Stimulated activated CD4-positive, alpha-beta T cell treated with anti-CD3 and anti-CD28 coated beads, Interleukin-4, amount 100 ng/mL, for 24 hours (primary cell): Measurements from ENCODE around the gene TOX2.

Experiments used
- DNase-seq: peaks from one replicate; pipeline ENCODE4 v3.0.0-alpha.2; 2020

Gene TOX2

DNA sequence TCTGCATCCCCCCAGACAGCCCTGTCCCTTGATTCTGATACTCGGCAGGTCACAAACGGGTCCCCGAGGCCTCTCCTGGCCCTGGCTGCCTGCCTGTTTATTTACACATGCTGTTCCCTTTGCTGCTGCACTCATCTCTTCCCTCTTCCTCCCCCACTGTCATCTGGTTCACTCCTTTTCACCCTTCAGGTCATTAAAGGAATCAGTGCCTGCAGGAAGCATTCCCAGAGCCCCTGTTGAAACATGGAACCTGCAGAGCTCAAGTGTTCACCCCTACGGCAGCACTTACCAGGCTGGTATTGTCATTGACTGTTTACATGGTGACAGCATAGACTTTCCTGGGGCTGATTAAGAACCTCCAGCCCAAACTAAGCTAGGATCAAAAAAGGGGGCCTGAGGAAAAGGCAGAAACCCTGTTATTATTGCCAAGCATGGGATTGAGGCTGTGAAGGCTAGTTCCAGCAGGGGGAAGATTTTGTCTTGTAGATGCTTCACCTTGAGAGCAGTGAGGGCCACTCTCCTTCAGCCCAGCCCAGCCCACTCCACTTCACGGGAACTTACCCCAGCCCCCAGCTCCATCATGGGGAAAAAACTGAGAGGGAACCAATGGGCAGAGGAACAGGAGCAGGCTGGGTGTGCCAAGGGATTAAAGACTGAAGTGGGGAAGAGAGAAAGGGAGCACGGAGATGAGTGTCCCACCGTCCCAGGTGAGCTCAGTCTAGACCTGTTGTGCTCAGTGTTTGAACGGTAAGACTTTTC lies 199.1 kb downstream of the TOX2 start:
- no peak for DNase-seq

DNA sequence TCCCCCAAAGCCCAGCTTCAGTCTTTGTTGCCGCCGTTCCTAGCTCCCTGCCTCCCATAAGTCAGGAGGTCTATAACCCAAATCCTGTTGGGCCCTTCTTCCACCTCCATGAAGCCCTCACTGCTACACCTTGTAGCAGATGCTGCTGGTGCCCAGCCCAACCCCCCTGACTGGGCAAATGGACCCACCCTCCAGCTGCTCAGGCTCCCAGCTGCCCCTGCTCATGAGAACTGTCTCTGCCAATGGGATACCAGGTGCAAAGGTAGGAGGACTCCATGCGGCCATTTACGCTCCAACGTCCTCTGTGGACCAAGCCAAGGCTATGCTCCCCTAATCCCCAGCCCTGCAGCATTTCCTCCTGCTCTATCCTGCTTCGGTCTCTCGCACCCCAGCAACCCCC lies 200.5 kb downstream of the TOX2 start:
- no peak for DNase-seq

DNA sequence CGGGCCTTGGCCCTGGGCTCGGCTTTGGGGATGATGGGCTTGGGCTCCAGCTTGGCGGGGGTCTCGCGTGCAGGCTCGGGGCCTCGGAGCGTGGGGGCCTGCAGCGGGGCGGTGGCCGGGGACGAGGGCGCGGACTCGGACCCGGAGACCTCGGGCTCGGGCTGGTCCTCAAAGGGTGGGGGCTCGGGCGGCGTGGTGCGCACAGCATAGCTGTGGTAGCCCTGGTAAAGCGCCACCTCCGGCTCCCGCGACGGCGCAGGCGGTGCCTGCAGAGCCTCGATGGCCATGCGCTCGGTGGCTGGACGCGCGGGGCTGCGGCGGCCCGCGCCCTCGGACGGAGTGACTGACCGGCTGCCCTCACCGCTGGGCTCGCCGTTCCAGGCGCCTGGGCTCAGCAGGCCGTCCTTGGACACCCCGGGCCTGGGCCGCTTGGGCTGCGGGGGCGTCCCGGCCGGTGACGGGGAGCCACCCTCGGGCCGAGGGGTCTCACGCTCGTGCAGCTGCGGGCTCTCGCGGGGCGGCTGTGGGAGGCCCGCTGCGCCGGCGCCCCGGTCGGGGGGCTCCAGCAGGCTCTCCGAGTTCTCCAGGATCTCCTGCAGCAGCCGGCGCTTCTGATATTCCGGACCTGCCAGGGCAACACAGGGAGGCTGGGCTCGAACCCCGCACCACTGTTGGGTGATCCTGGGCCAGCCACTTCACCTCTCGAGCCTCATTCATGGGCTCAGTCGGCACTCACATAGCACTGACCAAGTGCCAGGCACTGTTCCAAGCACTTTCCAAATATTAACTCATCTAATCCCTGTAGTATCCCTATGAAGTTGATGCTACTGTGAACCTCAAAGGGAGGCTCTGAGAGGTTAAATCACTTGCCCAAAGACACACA lies 201.4 kb downstream of the TOX2 start:
- no peak for DNase-seq

DNA sequence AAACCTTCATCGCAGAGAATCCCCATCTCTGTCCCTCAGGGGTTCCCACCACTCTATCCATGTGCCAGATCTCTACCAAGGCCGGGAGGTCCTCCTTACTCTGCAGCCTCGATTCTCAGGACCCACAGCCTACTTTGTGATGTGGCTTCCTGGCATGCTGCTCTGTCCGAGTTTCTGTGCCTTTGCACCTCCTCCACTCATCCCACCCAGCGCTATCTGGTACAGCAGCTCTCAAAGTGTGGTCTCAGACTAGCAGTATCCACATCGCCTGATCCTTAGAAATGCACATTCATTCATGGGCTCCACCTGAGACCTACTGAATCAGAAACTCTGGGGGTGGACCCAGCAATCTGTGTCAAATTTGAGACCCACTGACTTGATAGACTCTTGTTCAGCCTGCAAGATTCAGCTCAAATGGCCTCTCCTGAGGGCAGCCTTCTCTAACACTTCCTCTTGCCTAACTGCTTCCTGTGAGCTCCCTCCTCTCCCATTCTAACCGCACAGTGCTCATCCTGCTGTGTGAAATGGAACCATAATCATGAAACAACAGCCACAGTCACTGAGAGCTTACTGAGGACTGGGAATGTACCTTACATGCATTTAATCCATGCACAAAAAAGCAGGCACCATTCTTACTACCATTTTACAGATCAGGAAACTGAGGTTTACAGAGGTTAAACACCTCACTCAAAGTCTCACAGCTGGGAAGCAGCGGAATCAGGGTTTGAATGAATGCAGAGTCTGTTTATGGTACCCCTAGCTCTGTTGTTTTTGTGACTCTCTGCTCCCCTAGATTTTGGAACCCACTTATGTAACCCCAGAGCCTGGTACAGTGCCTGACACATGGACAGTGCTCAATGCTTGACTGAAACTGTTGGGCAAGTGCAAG lies 202.9 kb downstream of the TOX2 start:
- DNase-seq = no peak

- no peak for DNase-seq
Observed at GRCh38 chr20:44118185-44119033, 203.8 kb downstream of the TOX2 start.
